HG03175 (cell line): Measurements from ENCODE around the gene CXCL3.
"Not testable (repeated sequence)": the region's sequence is repeated elsewhere in the genome, so short reads cannot be mapped to it uniquely, and the experiment has no call there.

Experiments
- ATAC-seq: cut with Tn5 transposase; IDR thresholded peaks from one replicate; pipeline ENCODE4 v1.9.1; 2021; ENCODE audit warnings: mild to moderate bottlenecking, moderate library complexity; ENCODE audit not compliant: unreplicated experiment

CXCL3 gene

GRCh38 chr4:74038425-74039314, at the start of gene CXCL3:
Gene CXCL3 (minus strand): TSS chr4:74038689. CDS start chr4:74038611, 78 bp downstream.
- ATAC-seq, result peak; percentile 43

GRCh38 chr4:74087481-74087880, 49.0 kb upstream of the CXCL3 start:
- ATAC-seq, result no peak

GRCh38 chr4:74085669-74086068, 47.2 kb upstream of the CXCL3 start:
- no peak for ATAC-seq

GRCh38 chr4:74084984-74085383, 46.5 kb upstream of the CXCL3 start:
- no peak for ATAC-seq

- no peak for ATAC-seq
Measured at GRCh38 chr4:74083546-74083945, 45.1 kb upstream of the CXCL3 start.

- no peak for ATAC-seq
Measured at GRCh38 chr4:74081035-74081434, 42.5 kb upstream of the CXCL3 start.

GRCh38 chr4:74080351-74080750, 41.9 kb upstream of the CXCL3 start:
- ATAC-seq, result not testable (repeated sequence)

- not testable (repeated sequence) for ATAC-seq
Measured at GRCh38 chr4:74079024-74079423, 40.5 kb upstream of the CXCL3 start.

GRCh38 chr4:74073358-74073757, 34.9 kb upstream of the CXCL3 start:
- no peak for ATAC-seq

GRCh38 chr4:74072739-74073138, 34.2 kb upstream of the CXCL3 start:
- ATAC-seq, result no peak

GRCh38 chr4:74067586-74067985, 29.1 kb upstream of the CXCL3 start:
- ATAC-seq, result no peak

- no peak for ATAC-seq
Measured at GRCh38 chr4:74066232-74066631, 27.7 kb upstream of the CXCL3 start.

- no peak for ATAC-seq
Measured at GRCh38 chr4:74065115-74065642, 26.7 kb upstream of the CXCL3 start.

- no peak for ATAC-seq
Measured at GRCh38 chr4:74063859-74064258, 25.4 kb upstream of the CXCL3 start.

- ATAC-seq, result no peak
Measured at GRCh38 chr4:74062953-74063352, 24.5 kb upstream of the CXCL3 start.

GRCh38 chr4:74061430-74061829, 22.9 kb upstream of the CXCL3 start:
- no peak for ATAC-seq

- ATAC-seq, result no peak
Measured at GRCh38 chr4:74059161-74059829, 20.8 kb upstream of the CXCL3 start.

GRCh38 chr4:74058048-74058651, 19.7 kb upstream of the CXCL3 start:
- ATAC-seq, result no peak

GRCh38 chr4:74057588-74057987, 19.1 kb upstream of the CXCL3 start:
- no peak for ATAC-seq

- ATAC-seq, result no peak
Measured at GRCh38 chr4:74056858-74057562, 18.5 kb upstream of the CXCL3 start.
